Epithelial cell of proximal tubule (primary cell): Measurements from ENCODE around the gene MTHFD1L. TPM values are rescaled to one million over a fixed set of nuclear protein-coding genes. Genes with fewer than 3 reads are reported as not detected.

Experiments used
- DNase-seq: peaks from one replicate; pipeline ENCODE4 v3.0.0-alpha.2; 2011; ENCODE audit warnings: low read depth
- H3K4me3 ChIP-seq: 2 replicates; pipeline ENCODE4 v1.5.1; 2011; ENCODE audit warnings: low read depth, mild to moderate bottlenecking, low read length
- CTCF ChIP-seq: conservative IDR thresholded peaks from 2 replicates; pipeline ENCODE4 v1.5.1; 2012; ENCODE audit warnings: low read depth, mild to moderate bottlenecking, low read length
- total RNA-seq: library from RNA; depleted of rRNA; stranded (reverse); fragments of >200 nt; gene quantifications from 2 replicates; pipeline ENCODE4 v1.2.3, GENCODE V29; 2015

The MTHFD1L gene
- total RNA-seq, 1 donor from 2014 or later, result 39.5 TPM

- TF ChIP-seq CTCF, result no peak
- DNase-seq, result no peak
- H3K4me3 ChIP-seq, result no peak overlapping the region
These were observed 230.7 kb downstream of the MTHFD1L start for GRCh38 chr6:151096255-151096612.

- no peak overlapping the region for H3K4me3 ChIP-seq
- no peak for DNase-seq
- TF ChIP-seq CTCF, result no peak
These were observed 231.4 kb downstream of the MTHFD1L start for GRCh38 chr6:151096691-151097606.

GRCh38 chr6:151098166-151098565, 232.7 kb downstream of the MTHFD1L start:
- no peak for TF ChIP-seq CTCF
- no peak for DNase-seq
- H3K4me3 ChIP-seq, result no peak overlapping the region

- no peak for DNase-seq
- no peak overlapping the region for H3K4me3 ChIP-seq
- TF ChIP-seq CTCF, result no peak
These were observed 234.8 kb downstream of the MTHFD1L start for GRCh38 chr6:151100326-151100725.

GRCh38 chr6:151101161-151101815, 235.8 kb downstream of the MTHFD1L start:
- no peak for TF ChIP-seq CTCF
- DNase-seq, result no peak
- H3K4me3 ChIP-seq, result no peak overlapping the region

- H3K4me3 ChIP-seq, result no peak overlapping the region
- TF ChIP-seq CTCF, result no peak
- DNase-seq, result no peak
These were observed 236.6 kb downstream of the MTHFD1L start for GRCh38 chr6:151101816-151102694.
